Ishikawa (cell line): ENCODE measurements around the gene BMP4.

ENCODE experiments used
- CEBPB ChIP-seq: IDR thresholded peaks from 2 replicates; pipeline ENCODE4 v1.6.1; 2012
- CREB1 ChIP-seq: IDR thresholded peaks from 2 replicates; pipeline ENCODE4 v1.6.1; 2012; ENCODE audit warnings: low read depth
- EGR1 ChIP-seq: IDR thresholded peaks from 2 replicates; pipeline ENCODE4 v1.6.1; 2012
- EP300 ChIP-seq: IDR thresholded peaks from 2 replicates; pipeline ENCODE4 v1.6.1; 2012; ENCODE audit warnings: borderline replicate concordance
- FOXM1 ChIP-seq: IDR thresholded peaks from 2 replicates; pipeline ENCODE4 v1.6.1; 2012; ENCODE audit warnings: low read depth, borderline replicate concordance
- NFIC ChIP-seq: IDR thresholded peaks from 2 replicates; pipeline ENCODE4 v1.6.1; 2012
- RAD21 ChIP-seq: IDR thresholded peaks from 2 replicates; pipeline ENCODE4 v1.6.1; 2012; ENCODE audit warnings: low read depth
- TAF1 ChIP-seq: IDR thresholded peaks from 2 replicates; pipeline ENCODE4 v1.6.1; 2012; ENCODE audit warnings: low read depth, mild to moderate bottlenecking
- TCF12 ChIP-seq: IDR thresholded peaks from 2 replicates; pipeline ENCODE4 v1.6.1; 2012; ENCODE audit warnings: low read depth
- TEAD4 ChIP-seq: IDR thresholded peaks from 2 replicates; pipeline ENCODE4 v1.6.1; 2012
- YY1 ChIP-seq: IDR thresholded peaks from 2 replicates; pipeline ENCODE4 v1.6.1; 2012; ENCODE audit warnings: low read depth
- ZBTB7A ChIP-seq: IDR thresholded peaks from 2 replicates; pipeline ENCODE4 v1.6.1; 2012; ENCODE audit warnings: low read depth
- TF ChIP-seq, protein P1 (sequence below): IDR thresholded peaks from 2 replicates; pipeline ENCODE4 v1.6.1; 2012
- TF ChIP-seq, protein P2 (sequence below): IDR thresholded peaks from 2 replicates; pipeline ENCODE4 v1.6.1; 2012; ENCODE audit warnings: low read depth, mild to moderate bottlenecking
- TF ChIP-seq, protein P3 (sequence below): IDR thresholded peaks from 2 replicates; pipeline ENCODE4 v1.6.1; 2012

Gene BMP4

DNA sequence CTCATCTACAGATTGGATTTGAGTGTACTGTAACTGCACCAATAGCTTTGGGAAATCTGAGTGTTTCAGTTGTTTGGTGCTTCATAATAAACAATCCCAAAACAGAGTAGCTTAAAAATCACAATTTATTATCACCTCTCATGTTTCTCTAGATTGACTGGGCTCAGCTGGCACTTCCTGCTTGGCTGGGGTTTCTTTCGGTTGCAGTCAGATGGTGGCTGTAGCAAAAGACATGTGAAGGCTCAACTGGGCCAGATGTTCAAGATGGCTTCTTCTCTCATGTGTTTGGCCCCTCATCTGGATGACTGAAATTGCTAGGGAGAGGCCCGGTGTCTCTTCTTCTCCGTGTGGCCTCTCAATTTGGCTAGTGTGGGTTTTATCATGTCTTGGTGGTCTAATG lies 12.1 kb upstream of the BMP4 start:
- TF ChIP-seq TAF1 (no peak), CEBPB (no peak), TCF12 (no peak), EP300 (no peak), TEAD4 (no peak), ZBTB7A (no peak), EGR1 (no peak), CREB1 (no peak)
- TF ChIP-seq, protein P1, sequence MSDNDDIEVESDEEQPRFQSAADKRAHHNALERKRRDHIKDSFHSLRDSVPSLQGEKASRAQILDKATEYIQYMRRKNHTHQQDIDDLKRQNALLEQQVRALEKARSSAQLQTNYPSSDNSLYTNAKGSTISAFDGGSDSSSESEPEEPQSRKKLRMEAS, result no peak
- TF ChIP-seq, protein P2, sequence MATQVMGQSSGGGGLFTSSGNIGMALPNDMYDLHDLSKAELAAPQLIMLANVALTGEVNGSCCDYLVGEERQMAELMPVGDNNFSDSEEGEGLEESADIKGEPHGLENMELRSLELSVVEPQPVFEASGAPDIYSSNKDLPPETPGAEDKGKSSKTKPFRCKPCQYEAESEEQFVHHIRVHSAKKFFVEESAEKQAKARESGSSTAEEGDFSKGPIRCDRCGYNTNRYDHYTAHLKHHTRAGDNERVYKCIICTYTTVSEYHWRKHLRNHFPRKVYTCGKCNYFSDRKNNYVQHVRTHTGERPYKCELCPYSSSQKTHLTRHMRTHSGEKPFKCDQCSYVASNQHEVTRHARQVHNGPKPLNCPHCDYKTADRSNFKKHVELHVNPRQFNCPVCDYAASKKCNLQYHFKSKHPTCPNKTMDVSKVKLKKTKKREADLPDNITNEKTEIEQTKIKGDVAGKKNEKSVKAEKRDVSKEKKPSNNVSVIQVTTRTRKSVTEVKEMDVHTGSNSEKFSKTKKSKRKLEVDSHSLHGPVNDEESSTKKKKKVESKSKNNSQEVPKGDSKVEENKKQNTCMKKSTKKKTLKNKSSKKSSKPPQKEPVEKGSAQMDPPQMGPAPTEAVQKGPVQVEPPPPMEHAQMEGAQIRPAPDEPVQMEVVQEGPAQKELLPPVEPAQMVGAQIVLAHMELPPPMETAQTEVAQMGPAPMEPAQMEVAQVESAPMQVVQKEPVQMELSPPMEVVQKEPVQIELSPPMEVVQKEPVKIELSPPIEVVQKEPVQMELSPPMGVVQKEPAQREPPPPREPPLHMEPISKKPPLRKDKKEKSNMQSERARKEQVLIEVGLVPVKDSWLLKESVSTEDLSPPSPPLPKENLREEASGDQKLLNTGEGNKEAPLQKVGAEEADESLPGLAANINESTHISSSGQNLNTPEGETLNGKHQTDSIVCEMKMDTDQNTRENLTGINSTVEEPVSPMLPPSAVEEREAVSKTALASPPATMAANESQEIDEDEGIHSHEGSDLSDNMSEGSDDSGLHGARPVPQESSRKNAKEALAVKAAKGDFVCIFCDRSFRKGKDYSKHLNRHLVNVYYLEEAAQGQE, result no peak
- TF ChIP-seq, protein P3, sequence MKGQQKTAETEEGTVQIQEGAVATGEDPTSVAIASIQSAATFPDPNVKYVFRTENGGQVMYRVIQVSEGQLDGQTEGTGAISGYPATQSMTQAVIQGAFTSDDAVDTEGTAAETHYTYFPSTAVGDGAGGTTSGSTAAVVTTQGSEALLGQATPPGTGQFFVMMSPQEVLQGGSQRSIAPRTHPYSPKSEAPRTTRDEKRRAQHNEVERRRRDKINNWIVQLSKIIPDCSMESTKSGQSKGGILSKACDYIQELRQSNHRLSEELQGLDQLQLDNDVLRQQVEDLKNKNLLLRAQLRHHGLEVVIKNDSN, result no peak

DNA sequence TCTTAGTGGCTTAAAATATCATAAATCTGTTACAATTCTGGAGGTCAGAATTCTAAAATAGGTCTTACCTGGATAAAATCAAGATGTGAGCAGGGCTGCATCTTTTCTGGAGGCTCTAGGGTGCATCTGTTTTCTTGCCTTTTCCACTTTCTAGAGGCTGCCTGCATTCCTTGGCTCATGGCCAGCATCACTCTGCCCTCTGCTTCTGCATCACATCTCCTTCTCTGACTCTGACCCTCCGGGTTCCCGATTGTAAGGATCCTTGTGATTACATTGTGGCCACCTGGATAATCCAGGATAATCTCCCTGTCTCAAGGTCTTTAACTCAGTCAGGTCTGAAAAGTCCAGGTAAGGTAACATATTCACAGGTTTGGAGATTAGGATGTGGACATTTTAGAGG lies 11.0 kb upstream of the BMP4 start:
- TF ChIP-seq, protein P1, result no peak
- TF ChIP-seq EGR1 (no peak), NFIC (peak; percentile 40; the same call in 1 of the 2 replicates), TEAD4 (0 out of 2 replicates have a peak, but pooled peaks have one; percentile 7), ZBTB7A (no peak)

DNA sequence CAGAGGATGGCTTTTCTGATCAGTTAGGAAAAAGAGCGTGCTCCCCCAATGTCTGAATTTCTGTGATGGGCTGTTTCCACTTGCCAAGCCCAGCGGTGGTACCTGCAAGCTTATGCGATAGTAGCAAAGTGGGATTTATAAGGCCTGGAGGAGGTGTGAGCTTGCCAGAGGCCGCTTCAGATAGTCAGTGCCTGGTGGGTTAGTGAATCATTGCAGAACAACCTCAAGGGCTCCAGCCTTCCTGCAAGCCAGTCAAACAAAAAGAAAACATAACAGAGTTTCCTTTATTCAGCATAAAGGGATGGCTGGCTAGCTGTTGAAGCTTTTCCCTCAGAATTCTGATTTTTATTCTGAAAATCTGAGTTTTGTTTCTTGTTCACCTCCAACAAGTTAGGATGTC lies 7.6 kb upstream of the BMP4 start:
- TF ChIP-seq TEAD4 (no peak), ZBTB7A (no peak), NFIC (no peak), EP300 (no peak), RAD21 (no peak), TAF1 (no peak), EGR1 (no peak), FOXM1 (no peak), CREB1 (no peak), TCF12 (no peak), CEBPB (no peak), YY1 (no peak)
- TF ChIP-seq, protein P2, result no peak
- TF ChIP-seq, protein P1, result no peak
- TF ChIP-seq, protein P3, result no peak

DNA sequence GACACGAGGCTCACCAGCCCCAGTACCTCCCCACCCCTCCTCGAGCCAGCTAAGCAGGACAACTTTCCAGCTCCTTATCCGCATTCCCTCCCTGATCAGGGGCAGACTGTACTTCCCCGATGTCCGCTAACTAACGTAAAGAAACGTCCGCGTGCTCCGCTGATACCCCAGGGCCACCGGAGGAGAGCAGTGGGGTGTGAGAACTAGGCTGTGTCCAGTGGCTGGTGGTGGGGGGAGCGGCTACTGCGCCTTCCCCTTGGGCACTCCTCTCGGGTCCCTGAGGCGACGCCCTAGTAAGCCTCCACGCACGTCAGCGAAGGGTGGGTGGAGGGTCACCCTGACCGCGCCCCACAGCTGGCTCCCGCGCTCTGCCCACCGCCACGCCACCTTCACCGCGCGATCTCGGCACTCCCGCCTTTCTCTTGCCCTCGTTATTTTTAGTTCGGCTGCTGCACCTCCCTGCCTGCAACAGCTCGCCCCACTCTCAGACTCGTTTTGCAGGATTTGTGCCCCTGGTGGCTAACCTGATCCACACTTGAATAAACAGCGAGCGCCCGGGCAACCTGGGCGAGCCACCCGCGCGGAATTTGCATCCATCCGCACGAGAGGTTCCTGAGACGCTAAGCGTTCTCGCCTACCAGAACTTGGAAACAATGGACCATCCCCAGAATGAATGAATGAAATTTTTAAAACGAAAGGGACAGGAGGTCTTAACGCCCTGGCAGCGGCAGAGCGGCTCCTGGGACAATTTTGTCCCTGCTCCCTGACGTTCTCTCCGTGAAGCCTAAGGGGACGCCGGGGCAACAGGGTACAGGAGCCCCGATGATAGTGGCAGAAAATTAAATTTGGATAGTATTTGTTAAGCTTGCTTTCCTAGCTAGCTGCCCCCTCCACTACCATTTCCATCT lies 6.9 kb upstream of the BMP4 start:
- no peak for TF ChIP-seq NFIC
- TF ChIP-seq, protein P1, result peak; percentile 30; the same call in 1 of the 2 replicates

DNA sequence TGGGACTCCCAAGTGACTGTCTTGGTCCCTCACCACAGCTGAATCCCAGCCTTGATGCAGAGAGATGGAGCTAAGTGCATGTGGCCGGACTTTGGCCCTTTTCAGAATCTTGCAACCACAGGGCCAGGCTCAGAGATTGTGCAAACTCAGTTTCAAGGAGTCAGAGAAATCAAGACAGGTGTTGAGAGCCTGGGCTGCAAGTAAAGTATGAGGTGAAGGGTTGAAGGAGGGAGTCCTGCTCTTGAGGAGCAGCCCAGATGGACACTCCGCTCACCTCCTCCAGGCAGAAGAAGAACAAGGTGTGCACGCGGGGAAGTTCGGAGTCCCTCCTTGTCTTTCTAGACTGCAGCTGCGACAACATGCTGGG lies 6.3 kb upstream of the BMP4 start:
- no peak for TF ChIP-seq EP300
- TF ChIP-seq CEBPB, result no peak
- TF ChIP-seq, protein P2, result no peak
- TF ChIP-seq, protein P3, result no peak
- no peak for TF ChIP-seq CREB1
- TF ChIP-seq TCF12, result no peak
- TF ChIP-seq EGR1, result no peak
- no peak for TF ChIP-seq YY1
- no peak for TF ChIP-seq TAF1
- TF ChIP-seq TEAD4, result no peak
- TF ChIP-seq FOXM1, result no peak
- no peak for TF ChIP-seq RAD21
- TF ChIP-seq, protein P1, result no peak
- TF ChIP-seq ZBTB7A, result no peak
- no peak for TF ChIP-seq NFIC
